ENCODE results near the gene ISG15.

- TF ChIP-seq CTCF (IDR thresholded peaks at IDR 0.05) (no peak), POLR2A (IDR thresholded peaks at IDR 0.05) (no peak)
These were observed 20.6 kb downstream of the ISG15 start for GRCh38 chr1:1033731-1034438.
